ENCODE data around the gene TFPT.
"Not testable (repeated sequence)": the region's sequence is repeated elsewhere in the genome, so short reads cannot be mapped to it uniquely, and the experiment has no call there.

TFPT gene

DNA sequence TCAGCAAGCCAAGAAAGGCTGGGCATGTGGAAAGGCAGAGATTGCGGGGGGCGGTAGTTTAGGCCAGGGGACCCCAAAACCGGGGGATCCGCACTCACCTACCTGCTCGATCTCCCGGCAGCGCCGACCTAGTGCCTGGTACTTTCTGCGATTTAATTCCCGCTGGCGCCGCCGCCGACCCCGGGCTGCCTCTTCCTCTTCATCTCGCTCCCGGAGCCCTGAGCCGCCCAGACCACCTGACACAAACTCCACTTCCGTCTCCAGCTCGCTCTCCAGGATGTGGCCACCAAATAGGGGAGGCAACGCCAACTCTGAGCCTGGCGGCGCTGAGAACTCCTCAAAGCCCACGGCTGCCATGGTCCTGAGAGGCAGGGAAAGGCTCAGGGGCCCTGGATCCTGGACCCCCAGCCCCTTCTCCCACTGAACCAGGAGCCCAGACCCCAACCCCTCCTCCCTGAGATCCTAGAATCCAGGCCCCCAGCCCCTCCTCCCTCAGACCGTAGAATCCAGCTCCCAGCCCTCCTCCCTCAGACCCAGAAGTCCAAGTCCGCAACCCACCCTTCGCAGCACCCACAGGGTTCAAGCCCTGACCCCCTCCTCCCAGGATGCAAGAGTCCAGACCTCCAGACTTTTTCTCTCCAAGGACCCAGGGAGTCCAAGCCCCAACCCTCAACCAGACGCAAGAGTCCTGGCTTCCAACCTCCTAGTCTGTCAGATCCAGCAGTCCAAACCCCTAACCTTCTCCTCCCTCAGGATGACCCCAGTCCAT is 933 bp downstream of the TFPT start:
- DNase-seq, result peak; percentile 49 to 59

DNA sequence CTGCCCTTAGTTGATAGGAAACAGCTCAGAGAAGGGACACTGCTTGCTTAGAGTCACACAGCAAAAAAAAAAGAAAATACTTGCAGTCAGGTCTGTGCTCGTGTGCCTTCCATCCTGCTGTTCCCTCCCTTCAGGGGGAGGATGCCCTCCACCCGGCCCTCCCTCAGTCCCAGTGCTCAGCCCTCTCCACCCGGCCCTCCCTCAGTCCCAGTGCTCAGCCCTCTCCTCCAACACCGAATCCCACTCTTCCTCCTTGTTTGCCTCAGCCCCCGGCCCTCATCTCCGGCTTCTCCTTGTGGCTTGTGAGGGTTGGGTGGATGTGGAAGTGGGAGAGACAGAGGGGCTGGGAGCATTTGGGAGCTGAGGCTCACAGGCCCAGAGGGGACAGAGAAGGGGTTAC is 5.8 kb downstream of the TFPT start:
- DNase-seq, result no peak

DNA sequence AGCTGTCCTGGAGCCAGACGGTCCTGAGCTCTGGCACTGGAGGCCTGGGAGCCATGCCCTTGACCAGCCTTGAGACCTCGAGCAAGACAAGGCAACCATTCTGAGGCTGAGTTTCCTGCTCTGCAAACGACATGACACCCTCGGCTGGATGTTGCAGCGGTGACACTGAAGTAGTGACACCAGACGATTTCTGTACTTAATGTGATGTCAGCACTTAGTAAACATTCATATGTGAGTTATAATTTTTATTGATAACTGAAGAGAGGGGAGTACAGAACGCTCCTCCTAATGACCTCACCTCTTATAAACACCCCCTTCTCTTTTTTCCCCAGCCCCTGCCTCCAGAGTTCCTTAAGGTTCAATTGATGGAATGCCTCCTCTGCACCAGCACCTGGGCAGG is 7.0 kb downstream of the TFPT start:
- no peak for DNase-seq

DNA sequence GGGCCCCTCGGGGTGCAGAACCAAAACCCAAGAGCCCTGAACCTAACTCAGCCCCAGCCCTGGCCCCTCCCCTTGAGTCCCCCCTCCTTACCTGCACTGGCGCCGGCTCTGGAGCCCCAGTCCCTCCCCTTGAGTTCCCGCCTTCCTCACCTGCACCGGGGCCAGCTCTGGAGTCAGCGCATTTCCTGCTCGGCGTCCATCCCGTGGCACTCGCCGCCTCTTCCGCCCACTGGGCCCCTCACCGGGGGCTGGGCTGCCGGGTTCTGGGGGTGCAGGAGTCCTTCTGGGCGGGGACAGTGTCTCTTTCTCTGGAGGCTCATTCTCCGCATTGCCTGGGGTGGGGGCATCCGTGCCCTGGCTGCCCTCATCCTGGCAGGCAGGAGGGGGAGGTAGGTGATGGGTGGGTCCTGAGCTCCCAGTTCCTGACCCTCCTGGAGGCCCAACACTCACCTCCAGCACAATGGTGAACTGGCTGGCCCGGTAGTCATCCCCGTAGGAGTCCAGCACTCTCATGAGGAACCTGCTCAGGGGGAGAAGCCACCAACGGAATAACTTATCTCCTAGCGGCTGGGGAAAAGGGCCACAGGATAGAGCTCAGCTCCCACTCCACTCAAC is 7.5 kb downstream of the TFPT start:
- no peak for DNase-seq

DNA sequence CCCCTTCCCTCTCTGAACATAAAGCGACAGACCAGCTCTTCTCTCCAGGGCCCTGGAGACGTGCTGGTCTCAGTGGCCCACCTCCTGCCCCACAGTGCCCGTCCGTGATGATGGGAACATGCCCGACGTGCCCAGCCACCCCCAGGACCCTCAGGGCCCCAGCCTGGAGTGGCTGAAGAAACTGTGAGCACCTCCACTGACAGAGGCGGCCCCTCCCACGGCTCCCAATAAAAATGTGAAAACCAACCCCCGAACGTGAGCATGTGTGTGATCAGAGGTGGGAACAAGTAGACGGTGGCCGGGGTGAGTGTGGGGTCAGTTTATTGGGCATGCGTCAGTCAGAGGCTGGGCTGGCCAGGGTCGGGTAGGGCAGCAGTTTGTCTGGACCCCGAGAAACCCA is 8.7 kb downstream of the TFPT start:
- no peak for DNase-seq

DNA sequence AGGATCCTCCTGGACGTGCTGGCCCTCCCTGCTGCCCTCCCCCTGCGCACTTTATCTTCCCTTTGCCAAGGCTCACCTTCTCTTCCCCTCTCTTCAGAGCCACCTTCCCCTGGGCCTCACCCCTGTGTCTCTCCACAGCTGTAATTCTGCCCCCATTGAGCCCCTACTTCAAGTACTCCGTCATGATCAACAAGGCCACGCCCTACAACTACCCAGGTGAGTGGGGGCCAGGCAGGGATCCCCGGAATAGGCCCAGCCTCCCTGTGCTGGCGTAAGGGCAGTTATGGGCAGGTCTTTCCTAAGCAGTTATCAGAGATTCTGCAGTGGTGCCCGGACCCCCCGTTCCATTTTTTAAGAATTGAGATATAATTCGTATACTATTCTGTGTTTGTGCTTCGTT is 9.7 kb downstream of the TFPT start:
- DNase-seq, result no peak

DNA sequence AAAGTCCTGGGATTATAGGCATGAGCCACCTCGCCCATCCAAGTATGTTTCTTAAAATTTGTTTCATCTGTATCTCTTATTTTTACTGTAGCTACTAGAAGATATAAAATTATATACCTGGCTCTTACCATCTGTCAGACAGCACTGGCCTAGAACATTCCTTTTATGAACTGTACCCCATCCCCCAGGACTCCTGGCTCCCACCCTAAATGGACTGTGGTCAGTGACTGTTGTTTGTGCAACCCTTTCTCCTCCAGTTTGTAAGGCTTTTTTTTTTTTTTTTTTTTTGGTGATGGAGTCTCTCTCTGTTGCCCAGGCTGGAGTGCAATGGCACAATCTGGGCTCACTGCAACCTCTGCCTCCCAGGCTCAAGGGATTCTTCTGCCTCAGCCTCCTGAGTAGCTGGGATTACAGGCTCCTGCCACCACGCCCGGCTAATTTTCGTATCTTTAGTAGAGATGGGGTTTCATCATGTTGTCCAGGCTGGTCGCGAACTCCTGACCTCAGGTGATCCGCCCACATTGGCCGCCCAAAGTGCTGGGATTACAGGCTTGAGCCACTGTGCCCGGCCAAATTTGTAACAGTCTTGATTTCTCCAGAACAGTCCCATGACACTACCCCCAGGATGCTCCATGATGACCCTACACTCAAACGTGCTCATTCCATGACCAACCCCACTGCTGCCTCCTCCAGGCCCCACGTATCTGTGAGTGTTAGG is 10.3 kb downstream of the TFPT start:
- no peak for DNase-seq

DNA sequence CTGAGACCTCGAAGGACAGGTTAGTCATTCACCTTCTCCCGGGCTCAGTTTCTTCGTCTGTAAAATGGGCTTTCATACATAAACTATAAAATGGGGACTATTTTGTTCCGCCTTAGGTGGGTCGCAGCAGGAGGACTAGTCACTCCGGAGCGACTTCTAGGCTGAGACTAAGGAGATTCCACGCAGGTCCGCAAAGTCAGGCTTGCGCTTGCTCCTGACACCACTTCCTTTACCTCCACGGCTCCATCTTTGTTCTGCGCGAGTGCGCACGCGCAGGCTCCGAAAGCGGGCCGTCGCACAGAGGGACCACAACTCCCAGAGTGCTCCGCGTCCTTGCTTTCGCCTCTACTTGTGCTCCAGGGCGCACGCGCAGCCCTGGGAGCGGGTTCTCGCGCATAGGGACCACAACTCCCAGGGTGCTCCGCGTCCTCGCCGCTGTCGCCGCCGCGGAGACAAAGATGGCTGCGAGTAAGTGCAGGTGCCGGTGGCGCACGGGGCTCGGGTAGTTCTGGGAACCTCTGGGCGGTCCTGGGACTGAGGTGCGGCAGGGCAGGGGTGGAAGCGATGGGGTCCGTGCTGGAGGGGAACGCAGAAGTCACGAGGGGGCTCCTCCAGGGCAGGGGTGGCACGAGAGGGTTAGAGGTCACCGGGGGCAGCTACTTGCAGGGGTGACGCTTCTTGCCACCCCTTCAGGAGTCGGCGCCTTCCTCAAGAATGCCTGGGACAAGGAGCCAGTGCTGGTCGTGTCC is 12.9 kb downstream of the TFPT start, which contains the start of gene NDUFA3:
NDUFA3 (plus strand) TSS at position 435 of the 749 bp plus-strand sequence; CDS start at position 459, 24 bp downstream.
- DNase-seq, result peak; percentile 95 to 96

DNA sequence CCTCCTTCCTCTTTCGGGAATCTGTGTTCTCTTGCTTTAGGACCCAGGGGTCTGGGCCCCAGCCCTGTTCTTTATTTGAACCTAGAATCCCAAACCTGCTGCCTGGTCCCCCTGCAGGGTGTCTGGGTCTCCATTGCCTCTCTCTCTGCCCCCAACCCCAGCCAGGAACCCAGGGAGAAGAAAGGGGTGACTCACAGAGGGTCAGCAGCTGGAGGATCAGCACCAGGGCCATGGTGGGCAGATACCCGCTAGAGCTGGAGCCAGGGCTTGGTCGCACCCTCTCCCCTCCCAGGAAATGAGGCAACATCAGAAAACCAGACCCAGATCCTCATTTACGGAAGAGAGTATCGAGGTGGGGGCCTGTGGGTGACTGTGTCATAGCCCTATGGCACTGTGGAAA is 14.9 kb downstream of the TFPT start, which contains the start of gene OSCAR:
OSCAR (minus strand) TSS at position 243 of the 400 bp plus-strand sequence; CDS start at position 232, 11 bp downstream.
- DNase-seq, result no peak

DNA sequence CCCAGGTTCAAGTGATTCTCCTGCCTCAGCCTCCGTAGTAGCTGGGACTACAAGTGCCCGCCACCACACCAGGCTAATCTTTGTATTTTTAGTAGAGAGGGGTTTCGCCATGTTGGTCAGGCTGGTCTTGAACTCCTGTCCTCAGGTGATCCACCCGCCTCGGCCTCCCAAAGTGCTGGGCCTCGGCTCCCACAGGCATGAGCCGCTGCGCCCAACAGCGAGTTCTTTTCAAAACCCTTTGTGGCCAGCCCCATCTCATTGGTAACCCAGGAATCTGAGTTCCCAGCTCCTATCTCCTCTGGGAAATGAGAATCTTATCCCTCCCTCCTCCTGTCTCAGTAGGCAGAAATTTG is 15.6 kb downstream of the TFPT start:
- DNase-seq, result not testable (repeated sequence)

DNA sequence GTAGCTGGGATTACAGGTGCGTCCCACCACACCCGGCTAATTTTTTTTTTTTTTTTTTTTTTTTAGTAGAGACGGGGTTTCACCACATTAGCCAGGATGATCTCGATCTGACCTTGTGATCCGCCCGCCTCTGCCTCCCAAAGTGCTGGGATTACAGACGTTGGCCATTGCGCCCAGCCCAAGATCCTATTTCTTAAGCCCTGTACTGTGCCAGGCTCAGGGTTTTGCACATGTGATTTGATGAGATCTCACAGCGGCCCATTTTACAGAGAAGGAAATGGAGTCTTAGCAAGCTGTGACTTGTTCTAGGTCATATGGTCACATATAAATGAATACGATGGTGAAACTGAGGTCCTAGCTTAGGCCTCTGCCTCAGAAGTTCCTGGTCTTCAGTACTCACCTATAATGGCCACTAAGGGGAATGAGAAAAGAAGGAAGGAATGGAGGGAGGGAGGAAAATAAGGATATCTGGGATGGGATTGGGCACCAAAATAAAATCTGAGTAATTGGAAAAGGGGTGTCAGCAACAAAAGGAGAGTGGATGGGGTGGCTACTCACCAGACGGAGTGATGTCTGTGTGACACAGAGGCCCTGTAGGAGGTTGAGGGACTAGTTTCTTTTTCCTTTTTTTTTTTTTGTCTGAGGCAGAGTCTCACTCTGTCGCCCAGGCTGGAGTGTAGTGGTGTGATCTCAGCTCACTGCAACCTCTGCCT is 16.1 kb downstream of the TFPT start:
- no peak for DNase-seq

DNA sequence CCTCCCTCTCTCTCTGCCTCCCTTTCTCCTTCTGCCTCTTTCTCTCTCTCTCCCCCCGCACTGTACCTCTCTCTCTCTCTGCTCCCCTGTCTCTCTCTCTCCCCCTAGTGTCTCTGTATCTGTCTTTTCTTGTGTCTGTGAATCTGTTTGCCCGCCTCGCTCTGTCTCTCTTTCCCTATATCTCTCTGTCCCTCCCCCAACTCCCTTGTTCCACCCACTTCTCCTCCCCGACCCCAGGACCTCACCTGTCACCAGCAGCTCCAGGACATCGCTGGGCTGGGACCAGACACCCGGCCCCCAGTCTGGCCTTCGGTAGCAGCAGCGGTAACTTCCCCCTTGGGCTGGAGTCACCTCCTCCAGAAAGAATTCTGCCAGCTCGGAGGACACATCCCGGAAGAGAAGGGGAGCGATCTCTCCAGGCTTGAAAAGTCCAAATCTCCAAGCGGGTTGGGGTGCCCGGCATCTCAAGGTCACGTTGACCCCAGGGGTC is 18.8 kb downstream of the TFPT start:
- DNase-seq, result no peak

DNA sequence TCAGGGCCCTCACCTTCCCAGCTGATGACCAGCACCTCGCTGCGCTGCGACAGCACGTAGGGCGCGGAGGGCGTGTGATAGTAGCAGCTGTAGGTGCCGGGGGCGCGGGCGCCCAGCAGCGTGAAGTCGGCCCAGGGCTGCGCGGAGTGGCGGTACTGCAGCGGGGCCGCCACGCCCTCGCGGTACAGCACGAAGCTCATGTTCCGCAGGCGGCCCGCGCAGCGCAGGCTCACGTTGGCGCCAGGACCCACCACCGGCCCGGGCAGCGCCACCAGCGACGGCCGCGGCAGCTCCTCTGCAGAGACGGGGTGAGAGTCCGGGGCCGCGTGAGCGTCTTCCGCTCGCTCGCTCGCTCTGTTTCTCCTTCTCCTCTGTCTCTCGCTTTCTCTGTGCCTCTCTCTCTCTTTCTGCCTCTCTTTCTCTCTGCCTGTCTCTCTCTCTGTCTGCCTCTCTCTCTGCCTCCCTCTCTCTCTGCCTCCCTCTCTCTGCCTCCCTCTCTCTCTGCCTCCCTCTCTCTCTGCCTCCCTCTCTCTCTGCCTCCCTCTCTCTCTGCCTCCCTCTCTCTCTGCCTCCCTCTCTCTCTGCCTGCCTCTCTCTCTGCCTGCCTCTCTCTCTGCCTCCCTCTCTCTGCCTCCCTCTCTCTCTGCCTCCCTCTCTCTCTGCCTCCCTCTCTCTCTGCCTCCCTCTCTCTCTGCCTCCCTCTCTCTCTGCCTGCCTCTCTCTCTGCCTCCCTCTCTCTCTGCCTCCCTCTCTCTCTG is 19.4 kb downstream of the TFPT start:
- peak; percentile 43 to 53 for DNase-seq

DNA sequence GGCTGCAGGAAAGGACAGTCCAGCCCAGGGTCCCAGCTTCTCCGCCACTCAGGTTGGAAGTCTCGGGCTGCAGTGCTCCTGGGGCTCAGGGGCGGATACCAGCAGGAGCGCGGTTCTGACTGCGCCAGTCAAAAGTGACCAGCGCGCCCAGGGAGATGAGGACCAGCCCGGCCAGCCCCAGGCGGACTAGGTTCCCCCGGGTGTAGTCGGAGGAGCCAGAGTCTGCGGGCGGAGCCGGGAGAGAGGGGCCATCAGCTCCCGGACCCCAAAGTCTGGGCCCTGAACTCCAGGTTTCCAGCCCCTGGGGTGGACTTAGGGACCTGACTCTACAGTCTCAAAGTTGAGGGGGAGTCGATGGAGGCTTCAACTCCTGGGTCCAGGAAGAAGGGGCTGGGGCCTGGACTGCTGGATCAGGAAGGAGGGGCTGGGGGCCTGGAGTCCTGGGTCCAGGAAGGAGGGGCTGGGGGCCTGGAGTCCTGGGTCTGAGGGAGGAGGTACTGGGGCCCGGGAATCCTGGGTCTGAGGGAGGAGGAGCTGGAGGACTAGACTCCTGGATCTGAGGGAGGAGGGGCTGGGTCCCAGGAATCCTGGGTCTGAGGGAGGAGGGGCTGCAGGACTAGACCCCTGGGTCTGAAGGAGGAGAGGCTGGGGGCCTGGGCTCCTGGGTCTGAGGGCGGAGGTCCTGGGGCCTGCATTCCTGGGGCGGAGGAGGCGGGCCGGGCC is 20.2 kb downstream of the TFPT start:
- no peak for DNase-seq

DNA sequence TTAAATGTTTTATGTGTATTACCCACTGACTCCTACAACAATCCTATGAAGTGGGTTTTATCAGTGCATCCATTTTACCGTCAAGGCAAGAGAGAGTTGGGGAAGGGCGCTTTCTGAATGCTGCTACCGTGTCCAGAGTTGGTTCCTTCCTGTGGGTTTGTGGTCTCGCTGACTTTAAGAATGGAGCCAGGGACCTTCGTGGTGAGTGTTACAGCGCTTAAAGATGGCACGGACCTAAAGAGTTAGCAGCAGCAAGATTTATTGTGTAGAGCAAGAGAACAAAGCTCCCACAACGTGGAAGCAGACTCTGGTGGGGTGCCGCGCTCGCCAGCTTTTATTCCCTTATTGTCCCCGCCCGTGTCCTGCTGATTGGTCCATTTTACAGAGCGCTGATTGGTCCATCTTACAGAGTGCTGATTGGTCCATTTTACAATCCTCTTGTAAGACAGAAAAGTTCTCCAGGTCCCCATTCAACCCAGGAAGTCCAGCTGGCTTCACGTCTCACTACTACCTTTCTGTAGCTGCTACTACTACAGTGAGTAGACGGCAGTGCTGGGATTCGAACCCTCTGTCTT is 20.9 kb downstream of the TFPT start:
- no peak for DNase-seq

DNA sequence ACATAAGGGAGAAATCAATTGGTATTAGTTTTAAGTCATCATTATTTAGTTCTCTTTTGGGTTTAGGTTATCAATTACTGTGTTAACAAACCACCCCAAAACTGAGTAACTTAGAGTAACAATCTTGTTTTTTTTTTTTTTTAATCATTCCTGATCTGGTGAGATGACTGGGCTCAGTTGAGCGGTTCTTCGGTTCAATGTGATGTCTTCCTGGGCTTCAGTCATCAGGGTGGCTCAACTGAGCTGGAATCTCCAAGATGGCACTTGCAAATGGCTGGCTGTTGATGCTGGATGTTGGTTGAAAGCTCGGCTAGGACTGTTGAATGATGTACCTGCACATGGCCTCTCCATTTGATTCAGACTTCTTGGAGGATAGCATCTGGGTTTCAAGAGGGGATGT is 31.0 kb downstream of the TFPT start:
- DNase-seq, result no peak

DNA sequence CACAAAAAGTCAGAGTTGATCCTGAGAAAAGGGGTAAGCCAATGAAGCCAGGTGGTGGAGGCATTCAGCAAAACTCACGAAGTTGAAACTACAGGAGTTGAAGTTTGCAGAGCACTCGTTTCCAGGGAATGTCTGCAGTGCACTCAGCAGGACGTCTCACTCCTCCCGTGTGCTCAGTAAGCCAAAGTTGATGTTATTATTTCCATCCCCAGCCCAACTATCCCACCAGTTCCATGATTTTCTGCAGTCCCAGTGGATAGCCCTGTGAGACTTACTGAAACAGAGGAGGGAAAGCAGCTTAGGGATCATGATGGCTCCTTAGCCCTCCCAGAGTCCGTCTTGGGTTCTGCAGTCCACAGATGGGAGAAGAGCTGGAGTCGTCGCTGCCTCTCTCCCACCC is 34.4 kb downstream of the TFPT start, which contains the start of gene TARM1:
TARM1 (minus strand) TSS at position 334 of the 400 bp plus-strand sequence; CDS start at position 309, 25 bp downstream.
- no peak for DNase-seq

DNA sequence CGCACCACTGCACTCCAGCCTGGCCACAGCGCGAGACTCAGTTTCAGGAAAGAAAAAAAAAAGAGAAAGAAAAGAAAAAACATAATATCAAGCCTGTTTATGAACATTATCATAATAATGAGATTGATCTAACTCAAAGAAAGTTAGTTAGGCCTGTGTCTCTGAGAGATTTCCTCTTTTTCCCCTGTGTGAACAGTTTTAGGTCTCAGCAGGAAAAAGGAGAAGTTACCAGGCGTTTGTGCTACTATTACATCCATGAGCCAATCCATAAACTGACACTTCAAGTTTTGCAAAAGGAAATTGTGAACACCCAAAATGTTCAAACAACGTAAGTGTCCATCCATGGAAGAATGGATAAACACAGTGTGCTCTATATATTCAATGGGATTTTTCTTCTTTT is 38.1 kb downstream of the TFPT start:
- DNase-seq, result no peak

DNA sequence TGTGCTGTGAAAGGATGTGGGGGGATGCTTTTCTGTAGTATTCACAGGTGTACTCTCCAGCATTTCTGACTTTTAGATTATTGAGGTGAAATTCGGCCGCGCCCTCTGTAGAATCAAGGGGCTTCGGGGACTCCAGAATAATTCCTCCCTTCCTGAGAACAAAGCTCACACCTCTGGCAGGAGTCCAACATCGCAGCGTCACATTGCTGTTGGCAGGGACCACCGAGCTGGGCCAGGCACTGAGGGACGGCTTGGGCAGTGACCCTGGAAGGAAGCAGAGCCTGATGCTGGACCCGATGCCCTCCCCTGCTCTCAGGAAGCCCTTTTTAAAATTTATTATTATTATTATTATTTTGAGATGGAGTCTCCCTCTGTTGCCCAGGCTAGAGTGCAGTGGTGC is 40.6 kb downstream of the TFPT start:
- DNase-seq, result no peak

DNA sequence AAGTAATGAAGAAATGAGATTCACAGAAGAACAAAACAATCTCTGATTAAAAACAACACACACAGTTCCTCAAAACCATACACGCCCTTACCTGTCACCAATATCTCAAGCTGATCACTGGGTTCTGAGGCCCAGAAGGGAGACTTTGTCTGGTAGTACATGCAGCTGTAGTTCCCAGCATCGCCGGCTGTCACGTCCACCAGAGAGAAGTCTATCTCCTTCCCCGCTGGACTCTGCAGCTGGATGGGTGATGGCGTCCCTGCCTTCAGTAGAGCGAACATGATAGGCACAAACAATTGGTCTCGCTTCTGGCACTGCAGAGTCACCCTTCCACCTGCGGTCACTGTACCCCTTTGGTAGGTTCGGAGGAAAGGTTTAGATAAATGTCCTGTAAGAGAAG is 41.6 kb downstream of the TFPT start:
- no peak for DNase-seq
